Inferior parietal cortex (tissue), 1 donor: ENCODE data around the gene FIZ1.

Source experiments
- DNase-seq: peaks from one replicate; pipeline ENCODE4 v3.0.0-alpha.2; 2016; ENCODE audit errors: extremely low spot score

FIZ1 gene

GRCh38 chr19:55635856-55636440, 36.6 kb upstream of the FIZ1 start:
- no peak for DNase-seq

GRCh38 chr19:55635334-55635717, 36.0 kb upstream of the FIZ1 start:
- DNase-seq: no peak

- DNase-seq: no peak
These were observed 34.5 kb upstream of the FIZ1 start for GRCh38 chr19:55633861-55634260.

- DNase-seq: peak; percentile 98
These were observed 33.1 kb upstream of the FIZ1 start for GRCh38 chr19:55632463-55632834.

- no peak for DNase-seq
These were observed 27.0 kb upstream of the FIZ1 start for GRCh38 chr19:55626350-55626749.

GRCh38 chr19:55625004-55625326, 25.6 kb upstream of the FIZ1 start:
- no peak for DNase-seq

GRCh38 chr19:55624109-55625003, 25.0 kb upstream of the FIZ1 start, which contains the start of gene ZNF784:
TSS of gene ZNF784 (minus strand) at chr19:55624566. CDS start at chr19:55624561, 5 bp downstream.
- DNase-seq: peak; percentile 89

GRCh38 chr19:55623561-55623960, 24.2 kb upstream of the FIZ1 start:
- no peak for DNase-seq

- no peak for DNase-seq
These were observed 23.8 kb upstream of the FIZ1 start for GRCh38 chr19:55623130-55623529.

GRCh38 chr19:55622242-55622969, 23.1 kb upstream of the FIZ1 start:
- DNase-seq: no peak

GRCh38 chr19:55621673-55622231, 22.4 kb upstream of the FIZ1 start:
- no peak for DNase-seq

GRCh38 chr19:55621205-55621672, 21.9 kb upstream of the FIZ1 start:
- DNase-seq: no peak

- no peak for DNase-seq
These were observed 21.3 kb upstream of the FIZ1 start for GRCh38 chr19:55620410-55621204.

- no peak for DNase-seq
These were observed 20.0 kb upstream of the FIZ1 start for GRCh38 chr19:55619286-55619685.

- DNase-seq: no peak
These were observed 19.1 kb upstream of the FIZ1 start for GRCh38 chr19:55618426-55618825.

- DNase-seq: no peak
These were observed 18.1 kb upstream of the FIZ1 start for GRCh38 chr19:55617426-55617825.

- DNase-seq: no peak
These were observed 17.1 kb upstream of the FIZ1 start for GRCh38 chr19:55616395-55616875.

- DNase-seq: no peak
These were observed 16.5 kb upstream of the FIZ1 start for GRCh38 chr19:55615543-55616394.

- no peak for DNase-seq
These were observed 15.6 kb upstream of the FIZ1 start for GRCh38 chr19:55614711-55615542.
